Breast epithelium (tissue), 3 donors: ENCODE measurements around the gene FAM193A.

Experiments
- POLR2AphosphoS5 ChIP-seq, 3 donors: sonication (generic); formaldehyde crosslinking; IDR thresholded peaks; one replicate each; pipeline ENCODE4 v1.6.1; 2017; ENCODE audit warnings: antibody characterized with exemption in 3 of 3
- TF ChIP-seq, protein P1 (sequence below), 3 donors: fragments of 450-650 bp; IDR thresholded peaks; one replicate each; pipeline ENCODE4 v1.5.1; 2016 to 2017; ENCODE audit warnings: antibody characterized with exemption in 3 of 3, mild to moderate bottlenecking in 3 of 3, moderate library complexity in 3 of 3

DNA sequence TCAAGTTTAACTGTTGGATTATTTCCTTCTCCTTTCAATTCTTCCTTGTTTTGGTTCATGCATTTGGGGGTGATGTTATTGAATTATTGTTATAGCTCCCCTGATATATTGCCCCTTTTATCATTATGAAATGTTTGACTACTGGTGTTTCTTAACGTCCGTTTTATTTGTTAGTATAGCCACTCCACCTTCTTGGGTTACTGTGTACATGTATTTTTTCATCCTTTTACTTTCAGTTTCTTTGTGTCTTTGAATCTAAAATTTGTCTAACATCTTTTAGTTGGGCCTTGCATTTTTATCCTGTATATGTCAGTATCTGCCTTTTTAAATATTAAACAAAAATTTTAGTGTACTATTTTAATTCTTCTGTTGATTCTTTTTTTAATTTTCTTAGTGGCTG, 131.0 kb downstream of the FAM193A start:
- no peak for TF ChIP-seq POLR2AphosphoS5 (IDR thresholded peaks at IDR 0.05)
- TF ChIP-seq, protein P1, sequence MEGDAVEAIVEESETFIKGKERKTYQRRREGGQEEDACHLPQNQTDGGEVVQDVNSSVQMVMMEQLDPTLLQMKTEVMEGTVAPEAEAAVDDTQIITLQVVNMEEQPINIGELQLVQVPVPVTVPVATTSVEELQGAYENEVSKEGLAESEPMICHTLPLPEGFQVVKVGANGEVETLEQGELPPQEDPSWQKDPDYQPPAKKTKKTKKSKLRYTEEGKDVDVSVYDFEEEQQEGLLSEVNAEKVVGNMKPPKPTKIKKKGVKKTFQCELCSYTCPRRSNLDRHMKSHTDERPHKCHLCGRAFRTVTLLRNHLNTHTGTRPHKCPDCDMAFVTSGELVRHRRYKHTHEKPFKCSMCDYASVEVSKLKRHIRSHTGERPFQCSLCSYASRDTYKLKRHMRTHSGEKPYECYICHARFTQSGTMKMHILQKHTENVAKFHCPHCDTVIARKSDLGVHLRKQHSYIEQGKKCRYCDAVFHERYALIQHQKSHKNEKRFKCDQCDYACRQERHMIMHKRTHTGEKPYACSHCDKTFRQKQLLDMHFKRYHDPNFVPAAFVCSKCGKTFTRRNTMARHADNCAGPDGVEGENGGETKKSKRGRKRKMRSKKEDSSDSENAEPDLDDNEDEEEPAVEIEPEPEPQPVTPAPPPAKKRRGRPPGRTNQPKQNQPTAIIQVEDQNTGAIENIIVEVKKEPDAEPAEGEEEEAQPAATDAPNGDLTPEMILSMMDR (IDR thresholded peaks at IDR 0.05): no peak
